Heart left ventricle (tissue), 13 donors: ENCODE measurements around the gene SFMBT2.

Source experiments
- POLR2A ChIP-seq, 2 donors: fragments of 450-650 bp; IDR thresholded peaks; one replicate each; pipeline ENCODE4 v1.6.1; 2017; ENCODE audit warnings: antibody characterized with exemption in 2 of 2, mild to moderate bottlenecking in 2 of 2, moderate library complexity in 2 of 2
- TF ChIP-seq, protein P1 (sequence below), 12 donors: fragments of 200-600 bp; sonication (generic) in 4 of 12; IDR thresholded peaks; one replicate each; pipeline versions ENCODE4 v1.5.0 to v1.8.0; 2018 to 2022; ENCODE audit warnings: antibody characterized with exemption in 12 of 12, mild to moderate bottlenecking in 5 of 12
- donor health status: ischemic (EF 13 %, LVEDD 7.1; RV severe dilation, severe dysfunction).
- donor health status: DM: no; HTN: yes; CAD: no.
- donor health status: DM: no; HTN: no; CAD: no.
- donor health status: ischemic (EF 25% LVEDD 6.9; RV normal size, moderate dysfunction).
- donor health status: ischemic (EF 25% LVEDD 5.7; RV mildly dilated, moderate dysfunction).
- donor health status: ischemic (EF 35%, LVEDD 5.7; RV mildly dilated, moderate dysfunction).
- donor health status: nonischemic (EF 11% LVEDD 7.7; RV severe dilation, severe dysfunction).
- donor health status: DM: yes; HTN: yes; CAD: no.
- donor health status: PGD.
- donor health status: ischemic (EF 29% LVEDD 5.4; RV normal size, mild dysfunction).
- donor health status: nonischemic (EF 23%, LVEDD 6.1; RV moderate dilation, normal function).

DNA sequence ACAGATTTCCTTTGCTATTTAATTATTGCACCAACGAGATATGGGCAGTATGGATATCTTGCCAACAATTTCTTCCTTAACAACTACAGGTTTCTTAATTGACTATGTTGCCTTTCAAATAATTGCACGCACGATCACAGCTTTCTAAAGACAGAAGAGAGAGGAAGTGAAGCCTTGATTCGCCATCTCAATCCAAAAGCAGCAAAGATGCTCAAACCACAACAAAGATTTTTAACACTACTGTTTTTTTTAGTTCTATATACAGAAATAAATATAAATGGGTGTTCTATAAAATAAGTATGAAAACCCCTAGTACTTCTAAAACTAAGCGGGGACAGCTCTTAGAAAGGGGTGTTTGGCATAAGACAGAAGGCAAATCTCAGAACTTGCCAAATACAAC, 251.3 kb downstream of the SFMBT2 start:
- TF ChIP-seq, protein P1, sequence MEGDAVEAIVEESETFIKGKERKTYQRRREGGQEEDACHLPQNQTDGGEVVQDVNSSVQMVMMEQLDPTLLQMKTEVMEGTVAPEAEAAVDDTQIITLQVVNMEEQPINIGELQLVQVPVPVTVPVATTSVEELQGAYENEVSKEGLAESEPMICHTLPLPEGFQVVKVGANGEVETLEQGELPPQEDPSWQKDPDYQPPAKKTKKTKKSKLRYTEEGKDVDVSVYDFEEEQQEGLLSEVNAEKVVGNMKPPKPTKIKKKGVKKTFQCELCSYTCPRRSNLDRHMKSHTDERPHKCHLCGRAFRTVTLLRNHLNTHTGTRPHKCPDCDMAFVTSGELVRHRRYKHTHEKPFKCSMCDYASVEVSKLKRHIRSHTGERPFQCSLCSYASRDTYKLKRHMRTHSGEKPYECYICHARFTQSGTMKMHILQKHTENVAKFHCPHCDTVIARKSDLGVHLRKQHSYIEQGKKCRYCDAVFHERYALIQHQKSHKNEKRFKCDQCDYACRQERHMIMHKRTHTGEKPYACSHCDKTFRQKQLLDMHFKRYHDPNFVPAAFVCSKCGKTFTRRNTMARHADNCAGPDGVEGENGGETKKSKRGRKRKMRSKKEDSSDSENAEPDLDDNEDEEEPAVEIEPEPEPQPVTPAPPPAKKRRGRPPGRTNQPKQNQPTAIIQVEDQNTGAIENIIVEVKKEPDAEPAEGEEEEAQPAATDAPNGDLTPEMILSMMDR (IDR thresholded peaks at IDR 0.05): no peak
- TF ChIP-seq POLR2A (IDR thresholded peaks at IDR 0.05): no peak
